Suppressor macrophage (primary cell): ENCODE measurements around the gene KPNA4.

Source experiments
- DNase-seq, 4 experiments: peaks; one replicate each; pipeline ENCODE4 v3.0.0-alpha.2; 2020 to 2022

Gene KPNA4

GRCh38 chr3:160448845-160449635 lies 116.3 kb downstream of the KPNA4 start:
- DNase-seq = peak; percentile 2 to 72 (median 54)

DNA sequence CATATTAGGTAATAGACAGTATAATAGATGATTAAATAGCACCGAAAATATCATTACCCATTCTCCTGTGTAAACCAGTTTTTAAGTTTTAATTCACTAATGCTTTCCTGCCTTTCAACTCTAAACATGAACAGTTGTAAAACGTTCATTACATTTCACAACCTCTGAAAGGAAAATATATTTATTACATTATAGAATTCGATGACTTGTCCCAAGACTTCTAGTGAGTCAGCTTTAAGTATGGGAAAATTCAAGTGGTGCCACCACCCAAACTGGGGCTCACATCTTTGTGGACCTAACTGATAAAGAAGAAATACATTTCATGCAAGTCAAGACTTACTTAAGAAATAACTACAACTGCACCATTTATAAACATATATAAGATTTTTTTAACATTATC lies 117.8 kb downstream of the KPNA4 start:
- DNase-seq = no peak

- DNase-seq = no peak
Measured at GRCh38 chr3:160446522-160447056, 118.8 kb downstream of the KPNA4 start.

DNA sequence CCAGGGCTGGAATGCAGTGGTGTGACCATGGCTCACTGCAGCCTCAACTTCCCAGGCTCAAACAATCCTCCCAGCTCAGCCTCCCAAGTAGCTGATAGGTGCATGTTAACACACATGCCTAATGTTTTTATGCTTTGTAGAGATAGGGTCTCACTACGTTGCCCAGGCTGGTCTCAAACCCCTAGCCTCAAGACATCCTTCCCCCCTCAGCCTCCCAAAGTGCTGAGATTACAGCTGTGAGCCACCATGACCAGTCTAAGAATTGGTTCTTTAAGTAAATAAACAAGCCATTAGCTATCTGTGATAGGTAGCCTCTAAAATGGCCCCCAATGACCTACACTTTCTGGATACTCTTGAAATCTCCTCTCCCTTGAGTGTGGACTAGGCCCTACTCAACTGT lies 119.5 kb downstream of the KPNA4 start:
- no peak for DNase-seq
